SK-N-SH (cell line): ENCODE data around the gene EMP2.

Source experiments
- ELF1 ChIP-seq: IDR thresholded peaks from 2 replicates; pipeline ENCODE4 v1.4.0; 2012
- EP300 ChIP-seq, 2 experiments: IDR thresholded peaks; 2 replicates each; pipeline versions ENCODE4 v1.4.0 to v1.6.1; 2012; ENCODE audit warnings: borderline replicate concordance in 1 of 2, low read depth in 1 of 2, low read length in 1 of 2
- EZH2phosphoT487 ChIP-seq: fragments of 200-600 bp; sonication (generic); IDR thresholded peaks from 2 replicates; pipeline ENCODE4 v1.6.1; 2017; ENCODE audit warnings: low read depth, mixed run types, mild to moderate bottlenecking, antibody characterized with exemption, moderate library complexity, borderline replicate concordance
- MXI1 ChIP-seq: IDR thresholded peaks from 2 replicates; pipeline ENCODE4 v1.6.1; 2012; ENCODE audit warnings: mild to moderate bottlenecking, low read depth, low read length, improper control_type of control experiment
- POLR2AphosphoS5 ChIP-seq: IDR thresholded peaks from 2 replicates; pipeline ENCODE4 v1.6.1; 2012; ENCODE audit warnings: low read depth, low read length
- TF ChIP-seq, protein P1 (sequence below): fragments of 200-600 bp; sonication (generic); IDR thresholded peaks from 2 replicates; pipeline ENCODE4 v1.6.1; 2017; ENCODE audit warnings: antibody characterized with exemption, mild to moderate bottlenecking, moderate library complexity
- TF ChIP-seq, protein P2 (sequence below): IDR thresholded peaks from 2 replicates; pipeline ENCODE4 v1.6.1; 2012; ENCODE audit warnings: mild to moderate bottlenecking, low read depth, low read length, moderate library complexity

DNA sequence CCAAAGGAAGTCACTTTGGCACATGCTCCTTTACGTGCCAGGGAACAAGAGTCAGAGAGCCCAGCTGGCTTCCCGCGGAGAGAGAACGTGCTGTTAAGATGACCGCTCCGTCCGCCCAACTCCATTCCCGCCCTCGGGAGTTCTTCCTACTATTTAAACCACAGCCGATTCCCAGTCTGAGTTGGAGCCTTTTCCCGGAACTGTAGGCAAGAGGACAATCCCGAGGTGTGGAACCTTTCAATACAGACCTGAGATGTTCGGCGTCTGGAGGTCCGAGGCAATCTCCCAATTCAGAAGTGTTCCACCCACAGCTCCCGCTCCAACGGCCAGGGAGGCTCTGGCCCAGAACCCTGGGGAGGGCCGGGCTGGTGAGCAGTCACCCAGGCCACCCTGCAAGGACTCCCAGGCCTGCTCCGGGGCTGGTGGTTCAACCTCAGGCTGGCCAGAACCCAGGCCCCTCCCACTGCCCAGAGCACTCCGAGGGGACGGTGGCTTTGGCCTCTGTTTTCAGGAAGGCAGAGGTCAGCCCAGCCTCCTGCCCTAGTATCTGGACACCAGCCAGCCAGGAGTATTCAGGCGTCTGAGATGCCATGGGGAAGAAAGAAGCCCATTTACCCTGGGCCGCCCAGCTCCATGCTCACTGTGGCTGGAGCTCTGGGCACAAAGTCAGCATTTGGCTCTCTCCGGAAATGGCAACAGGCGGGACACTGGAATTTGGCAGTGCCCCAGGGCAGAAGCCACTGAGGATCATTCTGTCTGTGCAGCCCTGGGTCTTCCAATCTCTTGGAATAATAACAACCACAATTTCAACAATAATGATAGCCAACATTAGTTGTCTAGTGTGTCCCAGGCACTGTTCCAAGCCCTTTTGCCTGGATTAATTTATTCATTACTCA, 21.4 kb downstream of the EMP2 start:
- TF ChIP-seq, protein P1, sequence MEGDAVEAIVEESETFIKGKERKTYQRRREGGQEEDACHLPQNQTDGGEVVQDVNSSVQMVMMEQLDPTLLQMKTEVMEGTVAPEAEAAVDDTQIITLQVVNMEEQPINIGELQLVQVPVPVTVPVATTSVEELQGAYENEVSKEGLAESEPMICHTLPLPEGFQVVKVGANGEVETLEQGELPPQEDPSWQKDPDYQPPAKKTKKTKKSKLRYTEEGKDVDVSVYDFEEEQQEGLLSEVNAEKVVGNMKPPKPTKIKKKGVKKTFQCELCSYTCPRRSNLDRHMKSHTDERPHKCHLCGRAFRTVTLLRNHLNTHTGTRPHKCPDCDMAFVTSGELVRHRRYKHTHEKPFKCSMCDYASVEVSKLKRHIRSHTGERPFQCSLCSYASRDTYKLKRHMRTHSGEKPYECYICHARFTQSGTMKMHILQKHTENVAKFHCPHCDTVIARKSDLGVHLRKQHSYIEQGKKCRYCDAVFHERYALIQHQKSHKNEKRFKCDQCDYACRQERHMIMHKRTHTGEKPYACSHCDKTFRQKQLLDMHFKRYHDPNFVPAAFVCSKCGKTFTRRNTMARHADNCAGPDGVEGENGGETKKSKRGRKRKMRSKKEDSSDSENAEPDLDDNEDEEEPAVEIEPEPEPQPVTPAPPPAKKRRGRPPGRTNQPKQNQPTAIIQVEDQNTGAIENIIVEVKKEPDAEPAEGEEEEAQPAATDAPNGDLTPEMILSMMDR = no peak
- no peak for TF ChIP-seq EZH2phosphoT487
- no peak for TF ChIP-seq EP300 (IDR thresholded peaks at IDR 0.05; ENCODE audit: borderline replicate concordance in 1 of 2, low read depth in 1 of 2, low read length in 1 of 2)
- TF ChIP-seq ELF1 = no peak
- TF ChIP-seq MXI1 = no peak
- TF ChIP-seq, protein P2, sequence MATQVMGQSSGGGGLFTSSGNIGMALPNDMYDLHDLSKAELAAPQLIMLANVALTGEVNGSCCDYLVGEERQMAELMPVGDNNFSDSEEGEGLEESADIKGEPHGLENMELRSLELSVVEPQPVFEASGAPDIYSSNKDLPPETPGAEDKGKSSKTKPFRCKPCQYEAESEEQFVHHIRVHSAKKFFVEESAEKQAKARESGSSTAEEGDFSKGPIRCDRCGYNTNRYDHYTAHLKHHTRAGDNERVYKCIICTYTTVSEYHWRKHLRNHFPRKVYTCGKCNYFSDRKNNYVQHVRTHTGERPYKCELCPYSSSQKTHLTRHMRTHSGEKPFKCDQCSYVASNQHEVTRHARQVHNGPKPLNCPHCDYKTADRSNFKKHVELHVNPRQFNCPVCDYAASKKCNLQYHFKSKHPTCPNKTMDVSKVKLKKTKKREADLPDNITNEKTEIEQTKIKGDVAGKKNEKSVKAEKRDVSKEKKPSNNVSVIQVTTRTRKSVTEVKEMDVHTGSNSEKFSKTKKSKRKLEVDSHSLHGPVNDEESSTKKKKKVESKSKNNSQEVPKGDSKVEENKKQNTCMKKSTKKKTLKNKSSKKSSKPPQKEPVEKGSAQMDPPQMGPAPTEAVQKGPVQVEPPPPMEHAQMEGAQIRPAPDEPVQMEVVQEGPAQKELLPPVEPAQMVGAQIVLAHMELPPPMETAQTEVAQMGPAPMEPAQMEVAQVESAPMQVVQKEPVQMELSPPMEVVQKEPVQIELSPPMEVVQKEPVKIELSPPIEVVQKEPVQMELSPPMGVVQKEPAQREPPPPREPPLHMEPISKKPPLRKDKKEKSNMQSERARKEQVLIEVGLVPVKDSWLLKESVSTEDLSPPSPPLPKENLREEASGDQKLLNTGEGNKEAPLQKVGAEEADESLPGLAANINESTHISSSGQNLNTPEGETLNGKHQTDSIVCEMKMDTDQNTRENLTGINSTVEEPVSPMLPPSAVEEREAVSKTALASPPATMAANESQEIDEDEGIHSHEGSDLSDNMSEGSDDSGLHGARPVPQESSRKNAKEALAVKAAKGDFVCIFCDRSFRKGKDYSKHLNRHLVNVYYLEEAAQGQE = no peak
- no peak for TF ChIP-seq POLR2AphosphoS5
